ENCODE results near the gene REG1A.

The REG1A gene

GRCh38 chr2:79125721-79125985 is 5.4 kb downstream of the REG1A start:
- DNase-seq (ENCODE audit: low read depth in 2 of 2) = no peak

GRCh38 chr2:79128406-79128805 is 8.1 kb downstream of the REG1A start:
- DNase-seq (ENCODE audit: low read depth in 2 of 2) = no peak

GRCh38 chr2:79129260-79129659 is 9.0 kb downstream of the REG1A start:
- DNase-seq (ENCODE audit: low read depth in 2 of 2) = no peak

- DNase-seq (ENCODE audit: low read depth in 2 of 2) = no peak
Observed at GRCh38 chr2:79129804-79130203, 9.5 kb downstream of the REG1A start.

DNA sequence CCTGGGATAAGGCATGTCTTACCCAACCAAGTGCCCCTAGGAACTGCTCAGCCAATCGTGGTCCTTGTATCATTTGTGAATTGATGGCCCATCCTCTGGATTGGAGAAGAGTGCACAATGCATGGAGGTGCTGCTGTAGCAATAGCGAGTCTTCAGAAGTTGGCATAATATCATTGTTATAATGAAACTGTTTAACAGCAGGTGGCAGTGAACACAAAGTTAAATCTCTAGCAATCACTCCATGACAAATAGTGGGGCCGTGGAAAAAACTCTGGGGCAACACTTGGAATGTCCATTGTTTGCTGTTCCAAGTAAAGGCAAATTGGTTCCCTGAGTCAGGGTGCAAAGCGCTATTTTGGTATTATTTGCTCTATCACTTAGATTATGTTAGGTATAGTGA is 11.4 kb downstream of the REG1A start:
- DNase-seq (ENCODE audit: low read depth in 2 of 2) = no peak

- DNase-seq (ENCODE audit: low read depth in 2 of 2) = no peak
Observed at GRCh38 chr2:79138385-79138784, 18.1 kb downstream of the REG1A start.

DNA sequence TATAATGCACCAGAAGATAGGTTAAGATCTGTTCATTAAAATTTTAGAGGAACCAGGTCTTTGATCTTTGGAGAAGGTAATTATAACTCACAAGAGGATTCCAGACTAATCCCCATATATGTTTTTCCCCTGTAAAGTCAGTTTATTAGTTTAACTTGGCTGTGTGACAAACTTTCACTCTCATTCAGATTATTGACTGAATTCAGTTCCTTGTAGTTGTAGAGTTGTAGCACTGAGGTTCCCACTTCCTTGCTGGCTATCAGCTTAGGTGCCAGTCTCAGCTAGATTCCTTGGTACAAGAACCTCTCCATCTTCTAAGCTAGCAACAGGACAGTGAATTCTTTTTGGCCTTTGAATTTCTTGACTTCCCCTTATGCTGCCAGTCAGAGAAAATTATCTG is 19.1 kb downstream of the REG1A start:
- DNase-seq (ENCODE audit: low read depth in 2 of 2) = no peak

DNA sequence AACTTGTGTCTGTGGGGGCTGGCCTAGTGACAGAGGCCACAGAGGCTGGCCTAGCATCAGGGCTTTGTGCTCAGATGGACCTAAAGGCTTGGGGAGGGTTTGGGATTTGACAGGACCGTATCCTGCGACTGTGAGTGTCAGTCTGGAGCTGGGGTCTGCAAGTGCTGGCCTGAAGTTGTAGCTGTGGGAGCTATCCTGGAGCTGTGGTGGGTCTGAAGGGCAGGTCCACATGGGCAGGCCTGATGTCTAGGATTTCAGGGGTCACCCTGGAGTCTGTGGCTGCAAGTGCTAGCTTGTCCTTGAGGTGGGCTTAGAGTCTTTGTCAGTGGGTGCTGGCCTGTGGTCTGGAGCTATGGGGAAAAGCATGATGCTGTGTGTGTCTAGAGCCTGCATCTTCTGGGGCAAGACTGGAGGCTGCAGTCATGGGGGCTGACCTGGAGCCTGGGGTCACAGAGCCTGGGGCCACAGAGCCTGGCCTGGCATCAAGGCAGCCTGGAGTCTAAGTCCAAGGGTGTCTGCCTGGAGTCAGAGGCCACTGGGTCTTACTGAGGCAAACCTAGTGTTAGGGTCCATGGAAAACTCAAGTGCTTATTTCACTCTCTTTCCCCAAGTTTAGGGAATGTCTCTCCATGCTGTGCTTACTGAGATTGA is 35.7 kb downstream of the REG1A start:
- DNase-seq (ENCODE audit: low read depth in 2 of 2) = no peak

- DNase-seq (ENCODE audit: low read depth in 2 of 2) = no peak
Observed at GRCh38 chr2:79159030-79159429, 38.7 kb downstream of the REG1A start.

DNA sequence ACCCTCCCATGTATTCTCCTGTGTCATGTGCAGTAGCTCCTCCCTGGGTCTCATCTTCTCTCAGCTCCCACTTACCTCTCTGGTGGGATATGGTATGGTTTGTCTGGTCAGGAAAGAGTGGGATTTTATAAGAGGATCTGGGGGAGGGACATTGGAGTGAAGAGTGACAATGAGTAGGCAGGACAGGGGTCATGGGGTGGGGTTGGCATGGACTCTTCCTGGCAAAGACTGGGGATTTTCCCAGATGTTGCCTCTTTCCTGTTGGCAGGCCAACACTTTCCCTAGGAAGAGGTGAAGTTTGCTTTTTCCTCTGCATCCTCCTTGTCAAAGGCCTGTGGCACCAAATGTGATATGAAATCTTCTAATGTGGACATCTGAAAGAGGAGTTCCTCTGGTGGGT is 39.4 kb downstream of the REG1A start, which contains the start of gene REG3A:
Gene REG3A (minus strand): TSS at position 101 of the 400 bp plus-strand sequence. CDS start 348 bp downstream, outside the sequence.
- no peak for DNase-seq (ENCODE audit: low read depth in 2 of 2)

GRCh38 chr2:79162132-79162531 is 41.8 kb downstream of the REG1A start:
- no peak for DNase-seq (ENCODE audit: low read depth in 2 of 2)

GRCh38 chr2:79162801-79163200 is 42.5 kb downstream of the REG1A start:
- no peak for DNase-seq (ENCODE audit: low read depth in 2 of 2)

- DNase-seq (ENCODE audit: low read depth in 2 of 2) = no peak
Observed at GRCh38 chr2:79171348-79171958, 51.2 kb downstream of the REG1A start.
